Measurements from ENCODE around the gene ARID1B. TPM values are rescaled to one million over a fixed set of nuclear protein-coding genes. Genes with fewer than 3 reads are reported as not detected.

Gene ARID1B
- total RNA-seq, 2 experiments from 2014 or later: 90.1 to 164 TPM

DNA sequence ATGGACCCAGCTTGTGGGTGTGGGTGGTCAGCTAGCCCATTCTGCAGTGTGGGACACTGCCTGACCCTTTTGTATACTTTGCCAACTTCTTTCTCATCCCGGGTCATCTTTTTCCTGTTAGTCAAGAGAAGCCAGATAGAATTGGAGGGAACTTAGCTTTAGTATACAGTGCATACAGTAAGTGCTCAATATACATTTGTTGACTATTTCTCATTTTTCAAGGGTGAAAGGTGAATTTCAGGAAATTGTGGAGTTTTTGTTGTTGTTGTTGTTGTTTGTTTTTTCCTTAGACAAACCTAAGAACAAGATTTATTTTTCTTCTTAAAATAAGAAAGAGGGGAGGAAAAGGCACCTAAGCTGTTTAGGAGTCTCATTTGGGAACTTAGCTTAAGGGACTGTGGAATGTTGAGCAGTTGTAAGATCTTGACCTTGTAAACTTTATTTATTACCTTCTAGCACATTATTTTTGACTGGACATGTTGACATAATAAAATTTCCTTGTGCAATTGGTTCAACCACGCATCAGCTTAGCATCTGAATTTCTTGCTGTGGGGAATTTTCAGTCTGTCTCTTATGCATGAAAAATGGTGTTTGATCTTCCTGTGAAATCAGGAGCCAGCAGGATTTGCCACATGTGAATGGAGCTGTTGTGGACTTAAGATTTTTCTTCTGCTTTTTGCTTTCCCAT lies 113.6 kb downstream of the ARID1B start:
- POLR2A ChIA-PET: interaction anchor here (0.6 to 1.5 kb wide), 9 partner anchors 9 to 611 kb away, joined by 3 to 4 read pairs (median 3); no protein-coding TSS in a partner anchor
- no peak overlapping the region for H3K4me2 ChIP-seq (ENCODE audit: low read length)
- no peak overlapping the region for H2AFZ ChIP-seq (ENCODE audit: low read length)
- H3K4me1 ChIP-seq (ENCODE audit: insufficient read depth, low read length, poor library complexity, severe bottlenecking): peaks cover 12% of the 10 kb centered on the region
- H3K9me3 ChIP-seq (ENCODE audit: low read length): no peaks in the 10 kb centered on the region
- BruUV-seq (replicated peaks): no TSS peak
- peaks cover 3% of the 10 kb centered on the region for H3K36me3 ChIP-seq (ENCODE audit: insufficient read depth, low read length)
- H3K9me2 ChIP-seq (ENCODE audit: insufficient read depth, low read length): no peaks in the 10 kb centered on the region
- intact Hi-C loops (cut with micrococcal nuclease; ENCODE audit: unreplicated experiment): no loop called here
- peaks cover 91% of the 10 kb centered on the region for H3K79me2 ChIP-seq (ENCODE audit: insufficient read depth, low read depth, low read length)
- no peak overlapping the region for H3K4me3 ChIP-seq (ENCODE audit: low read depth, low read length, poor library complexity, severe bottlenecking)
- TF ChIP-seq EZH2phosphoT487 (IDR thresholded peaks at IDR 0.05; ENCODE audit: borderline replicate concordance, low read depth, low read length): no peak
- TF ChIP-seq, protein P1, sequence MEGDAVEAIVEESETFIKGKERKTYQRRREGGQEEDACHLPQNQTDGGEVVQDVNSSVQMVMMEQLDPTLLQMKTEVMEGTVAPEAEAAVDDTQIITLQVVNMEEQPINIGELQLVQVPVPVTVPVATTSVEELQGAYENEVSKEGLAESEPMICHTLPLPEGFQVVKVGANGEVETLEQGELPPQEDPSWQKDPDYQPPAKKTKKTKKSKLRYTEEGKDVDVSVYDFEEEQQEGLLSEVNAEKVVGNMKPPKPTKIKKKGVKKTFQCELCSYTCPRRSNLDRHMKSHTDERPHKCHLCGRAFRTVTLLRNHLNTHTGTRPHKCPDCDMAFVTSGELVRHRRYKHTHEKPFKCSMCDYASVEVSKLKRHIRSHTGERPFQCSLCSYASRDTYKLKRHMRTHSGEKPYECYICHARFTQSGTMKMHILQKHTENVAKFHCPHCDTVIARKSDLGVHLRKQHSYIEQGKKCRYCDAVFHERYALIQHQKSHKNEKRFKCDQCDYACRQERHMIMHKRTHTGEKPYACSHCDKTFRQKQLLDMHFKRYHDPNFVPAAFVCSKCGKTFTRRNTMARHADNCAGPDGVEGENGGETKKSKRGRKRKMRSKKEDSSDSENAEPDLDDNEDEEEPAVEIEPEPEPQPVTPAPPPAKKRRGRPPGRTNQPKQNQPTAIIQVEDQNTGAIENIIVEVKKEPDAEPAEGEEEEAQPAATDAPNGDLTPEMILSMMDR (conservative IDR thresholded peaks at IDR 0.05; ENCODE audit: low read length): no peak
- H3K27ac ChIP-seq (ENCODE audit: low read depth, low read length, poor library complexity, severe bottlenecking): no peak overlapping the region
- CTCF ChIA-PET (ENCODE audit: unreplicated experiment): no interaction called here
- peaks cover 14% of the 10 kb centered on the region; the same call in 1 of the 2 replicates for H4K20me1 ChIP-seq (ENCODE audit: insufficient read depth, low read length)
- DNase-seq (ENCODE audit: low spot score): no peak

DNA sequence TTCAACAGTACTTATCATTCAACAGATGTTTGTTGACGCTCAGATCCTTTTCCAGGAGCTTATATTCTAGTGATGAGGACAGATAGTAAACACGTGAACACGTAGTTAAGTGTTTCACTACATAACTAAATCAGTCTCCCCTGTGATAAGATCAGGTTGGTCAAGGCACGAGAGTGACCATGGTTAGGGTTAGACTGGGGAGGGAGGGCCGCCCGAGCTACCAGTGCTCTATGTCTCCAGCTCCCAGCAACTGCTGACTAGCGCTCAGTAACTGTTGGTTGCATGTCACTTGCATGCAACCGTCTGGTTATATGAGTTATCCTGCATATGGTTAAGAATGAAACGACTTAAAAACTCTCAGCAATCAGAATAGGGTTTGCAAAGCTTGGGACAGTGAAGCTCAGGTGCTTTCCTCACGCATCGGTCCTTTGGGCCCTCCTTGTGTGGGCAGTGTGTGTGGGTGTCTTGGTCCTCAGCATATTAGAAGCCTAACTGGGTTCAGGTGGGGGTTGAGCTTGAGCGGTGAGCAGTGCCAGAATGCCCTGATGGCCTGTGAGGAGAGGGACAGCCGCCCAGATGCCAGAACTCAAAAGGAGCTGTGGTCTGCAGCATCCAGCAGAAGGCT lies 120.8 kb downstream of the ARID1B start:
- POLR2A ChIA-PET: interaction anchor here (0.6 to 1.6 kb wide), 3 partner anchors 13 to 610 kb away, joined by 4 to 8 read pairs (median 4); no protein-coding TSS in a partner anchor
- CTCF ChIA-PET (ENCODE audit: unreplicated experiment): interaction anchor here (1.0 kb wide), 1 partner anchor 122 kb away, joined by 3 read pairs; no protein-coding TSS in a partner anchor
- H3K9me3 ChIP-seq (ENCODE audit: low read length): no peaks in the 10 kb centered on the region
- peaks cover 48% of the 10 kb centered on the region; the same call in 1 of the 2 replicates for H3K79me2 ChIP-seq (ENCODE audit: insufficient read depth, low read depth, low read length)
- H2AFZ ChIP-seq (ENCODE audit: low read length): no peak overlapping the region
- DNase-seq (ENCODE audit: low spot score): no peak
- no peaks in the 10 kb centered on the region for H3K9me2 ChIP-seq (ENCODE audit: insufficient read depth, low read length)
- no peaks in the 10 kb centered on the region for H3K4me1 ChIP-seq (ENCODE audit: insufficient read depth, low read length, poor library complexity, severe bottlenecking)
- peaks cover 22% of the 10 kb centered on the region; the same call in 1 of the 2 replicates for H3K36me3 ChIP-seq (ENCODE audit: insufficient read depth, low read length)
- intact Hi-C loops (cut with micrococcal nuclease; ENCODE audit: unreplicated experiment): no loop called here
- TF ChIP-seq EZH2phosphoT487 (IDR thresholded peaks at IDR 0.05; ENCODE audit: borderline replicate concordance, low read depth, low read length): no peak
- TF ChIP-seq, protein P1 (conservative IDR thresholded peaks at IDR 0.05; ENCODE audit: low read length): no peak
- no peak overlapping the region for H3K4me3 ChIP-seq (ENCODE audit: low read depth, low read length, poor library complexity, severe bottlenecking)
- H3K27ac ChIP-seq (ENCODE audit: low read depth, low read length, poor library complexity, severe bottlenecking): no peak overlapping the region
- no peak overlapping the region for H3K4me2 ChIP-seq (ENCODE audit: low read length)
- peaks cover 15% of the 10 kb centered on the region; the same call in 1 of the 2 replicates for H4K20me1 ChIP-seq (ENCODE audit: insufficient read depth, low read length)
- BruUV-seq (replicated peaks): no TSS peak

Measured in OCI-LY7 (cell line).